Measurements from ENCODE around the gene DGKI. TPM values are rescaled to one million over a fixed set of nuclear protein-coding genes. Genes with fewer than 3 reads are reported as not detected.

Gene DGKI
- total and polyA plus RNA-seq, 4 donors = 0.01 to 0.37 (median 0.31) TPM

DNA sequence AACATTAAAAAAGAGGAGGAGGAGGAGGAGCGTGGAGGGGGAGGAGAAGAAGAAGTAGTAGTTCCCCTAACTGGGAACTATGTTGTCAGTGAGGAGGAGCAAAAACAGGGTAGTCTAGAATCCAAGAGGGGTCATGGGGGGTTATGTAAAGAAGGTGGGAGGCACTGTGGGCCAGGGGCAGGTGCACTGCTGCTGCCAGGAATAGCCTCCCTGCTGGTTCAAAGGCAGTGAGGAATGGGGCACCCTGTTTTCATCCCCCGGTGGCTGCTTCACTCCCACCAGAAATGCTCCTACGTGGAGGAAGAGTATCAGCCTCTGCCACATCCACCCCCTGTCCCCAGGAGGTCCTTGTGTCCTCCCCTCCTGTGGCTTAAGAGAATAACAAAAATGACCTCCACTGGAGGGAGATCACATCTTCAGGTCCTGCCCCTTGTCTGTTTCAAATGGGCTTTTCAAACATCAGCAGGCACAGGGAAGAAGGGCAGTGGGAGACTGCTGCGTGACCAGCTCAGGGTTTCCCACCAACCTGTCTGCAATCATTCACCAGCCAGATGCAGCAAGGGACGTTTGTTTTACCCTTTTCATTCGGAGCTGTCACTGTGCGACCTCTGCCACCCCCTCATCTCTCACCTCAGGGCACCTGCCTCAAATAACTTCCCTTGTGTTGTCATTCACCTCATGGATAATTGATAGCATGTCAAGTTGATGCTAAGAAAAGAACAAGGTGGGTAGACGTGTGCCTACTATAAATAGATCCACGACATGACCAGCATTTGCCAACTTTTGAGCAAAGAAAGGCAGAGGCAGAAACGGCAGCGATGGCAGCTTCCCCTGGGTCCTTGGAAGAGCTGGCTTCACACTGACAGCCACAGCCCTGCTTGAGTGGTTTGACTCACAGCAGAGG lies 92.6 kb downstream of the DGKI start:
- no peaks in the 10 kb centered on the region for H3K36me3 ChIP-seq (ENCODE audit: control insufficient read depth in 4 of 4, insufficient read depth in 3 of 4, low read depth in 1 of 4, low read length in 3 of 4)
- no peak for DNase-seq (ENCODE audit: low spot score)
- H3K4me1 ChIP-seq (ENCODE audit: control insufficient read depth in 4 of 4, insufficient read depth in 4 of 4, low read length in 3 of 4) = no peaks in the 10 kb centered on the region
- 21% methylated on average over 11 of the region's 11 CpGs for WGBS
- TF ChIP-seq, protein P1, sequence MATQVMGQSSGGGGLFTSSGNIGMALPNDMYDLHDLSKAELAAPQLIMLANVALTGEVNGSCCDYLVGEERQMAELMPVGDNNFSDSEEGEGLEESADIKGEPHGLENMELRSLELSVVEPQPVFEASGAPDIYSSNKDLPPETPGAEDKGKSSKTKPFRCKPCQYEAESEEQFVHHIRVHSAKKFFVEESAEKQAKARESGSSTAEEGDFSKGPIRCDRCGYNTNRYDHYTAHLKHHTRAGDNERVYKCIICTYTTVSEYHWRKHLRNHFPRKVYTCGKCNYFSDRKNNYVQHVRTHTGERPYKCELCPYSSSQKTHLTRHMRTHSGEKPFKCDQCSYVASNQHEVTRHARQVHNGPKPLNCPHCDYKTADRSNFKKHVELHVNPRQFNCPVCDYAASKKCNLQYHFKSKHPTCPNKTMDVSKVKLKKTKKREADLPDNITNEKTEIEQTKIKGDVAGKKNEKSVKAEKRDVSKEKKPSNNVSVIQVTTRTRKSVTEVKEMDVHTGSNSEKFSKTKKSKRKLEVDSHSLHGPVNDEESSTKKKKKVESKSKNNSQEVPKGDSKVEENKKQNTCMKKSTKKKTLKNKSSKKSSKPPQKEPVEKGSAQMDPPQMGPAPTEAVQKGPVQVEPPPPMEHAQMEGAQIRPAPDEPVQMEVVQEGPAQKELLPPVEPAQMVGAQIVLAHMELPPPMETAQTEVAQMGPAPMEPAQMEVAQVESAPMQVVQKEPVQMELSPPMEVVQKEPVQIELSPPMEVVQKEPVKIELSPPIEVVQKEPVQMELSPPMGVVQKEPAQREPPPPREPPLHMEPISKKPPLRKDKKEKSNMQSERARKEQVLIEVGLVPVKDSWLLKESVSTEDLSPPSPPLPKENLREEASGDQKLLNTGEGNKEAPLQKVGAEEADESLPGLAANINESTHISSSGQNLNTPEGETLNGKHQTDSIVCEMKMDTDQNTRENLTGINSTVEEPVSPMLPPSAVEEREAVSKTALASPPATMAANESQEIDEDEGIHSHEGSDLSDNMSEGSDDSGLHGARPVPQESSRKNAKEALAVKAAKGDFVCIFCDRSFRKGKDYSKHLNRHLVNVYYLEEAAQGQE (IDR thresholded peaks at IDR 0.05) = no peak
- TF ChIP-seq RXRA (IDR thresholded peaks at IDR 0.05) (no peak), HNF4A (conservative IDR thresholded peaks at IDR 0.05) (no peak), FOXA2 (IDR thresholded peaks at IDR 0.05) (no peak), NR2F2 (IDR thresholded peaks at IDR 0.05) (no peak), YY1 (IDR thresholded peaks at IDR 0.05) (no peak), HNF4G (IDR thresholded peaks at IDR 0.05) (no peak), GABPA (IDR thresholded peaks at IDR 0.05 in 1 of 2, conservative IDR thresholded peaks at IDR 0.05 in 1 of 2) (no peak)
- TF ChIP-seq, protein P2, sequence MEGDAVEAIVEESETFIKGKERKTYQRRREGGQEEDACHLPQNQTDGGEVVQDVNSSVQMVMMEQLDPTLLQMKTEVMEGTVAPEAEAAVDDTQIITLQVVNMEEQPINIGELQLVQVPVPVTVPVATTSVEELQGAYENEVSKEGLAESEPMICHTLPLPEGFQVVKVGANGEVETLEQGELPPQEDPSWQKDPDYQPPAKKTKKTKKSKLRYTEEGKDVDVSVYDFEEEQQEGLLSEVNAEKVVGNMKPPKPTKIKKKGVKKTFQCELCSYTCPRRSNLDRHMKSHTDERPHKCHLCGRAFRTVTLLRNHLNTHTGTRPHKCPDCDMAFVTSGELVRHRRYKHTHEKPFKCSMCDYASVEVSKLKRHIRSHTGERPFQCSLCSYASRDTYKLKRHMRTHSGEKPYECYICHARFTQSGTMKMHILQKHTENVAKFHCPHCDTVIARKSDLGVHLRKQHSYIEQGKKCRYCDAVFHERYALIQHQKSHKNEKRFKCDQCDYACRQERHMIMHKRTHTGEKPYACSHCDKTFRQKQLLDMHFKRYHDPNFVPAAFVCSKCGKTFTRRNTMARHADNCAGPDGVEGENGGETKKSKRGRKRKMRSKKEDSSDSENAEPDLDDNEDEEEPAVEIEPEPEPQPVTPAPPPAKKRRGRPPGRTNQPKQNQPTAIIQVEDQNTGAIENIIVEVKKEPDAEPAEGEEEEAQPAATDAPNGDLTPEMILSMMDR (IDR thresholded peaks at IDR 0.05; ENCODE audit: low read depth, low read length, missing input control) = no peak
- TF ChIP-seq, protein P3, sequence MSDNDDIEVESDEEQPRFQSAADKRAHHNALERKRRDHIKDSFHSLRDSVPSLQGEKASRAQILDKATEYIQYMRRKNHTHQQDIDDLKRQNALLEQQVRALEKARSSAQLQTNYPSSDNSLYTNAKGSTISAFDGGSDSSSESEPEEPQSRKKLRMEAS (IDR thresholded peaks at IDR 0.05) = no peak
- H3K9me3 ChIP-seq (ENCODE audit: control insufficient read depth in 4 of 4, low read length in 3 of 4) = no peaks in the 10 kb centered on the region
- no peak overlapping the region for H3K4me3 ChIP-seq (ENCODE audit: low read depth in 1 of 3, low read length in 3 of 3)
- H3K27ac ChIP-seq (ENCODE audit: low read depth in 1 of 2, low read length in 2 of 2) = no peak overlapping the region
- H3K9ac ChIP-seq (ENCODE audit: low read depth in 1 of 2, low read length in 2 of 2) = no peak overlapping the region
- no peaks in the 10 kb centered on the region for H3K27me3 ChIP-seq (ENCODE audit: control insufficient read depth in 4 of 4, insufficient read depth in 4 of 4, low read length in 3 of 4)

DNA sequence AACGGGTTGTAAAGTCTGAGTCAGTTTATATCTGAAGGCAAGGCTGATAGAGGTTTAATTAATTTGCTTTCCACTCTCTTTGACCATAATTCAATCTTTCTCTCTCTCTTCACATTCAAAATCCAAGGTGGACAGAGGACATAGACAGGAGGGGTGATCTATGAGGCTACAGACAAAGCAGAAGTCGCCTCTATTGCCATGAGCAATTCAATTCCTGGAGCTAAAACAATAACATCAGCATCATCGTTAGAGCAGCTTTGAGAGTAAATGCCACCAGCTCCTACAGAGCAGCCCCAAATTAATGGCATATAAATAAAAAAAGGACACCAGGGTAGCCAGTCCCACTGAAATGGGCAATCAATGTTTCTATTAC lies 93.2 kb downstream of the DGKI start:
- TF ChIP-seq RAD21 (IDR thresholded peaks at IDR 0.05) (no peak), JUND (IDR thresholded peaks at IDR 0.05) (no peak)
- WGBS = 71% methylated on average over 3 of the region's 3 CpGs
- no peaks in the 10 kb centered on the region for H3K36me3 ChIP-seq (ENCODE audit: control insufficient read depth in 4 of 4, insufficient read depth in 3 of 4, low read depth in 1 of 4, low read length in 3 of 4)
- no peaks in the 10 kb centered on the region for H3K4me1 ChIP-seq (ENCODE audit: control insufficient read depth in 4 of 4, insufficient read depth in 4 of 4, low read length in 3 of 4)
- no peaks in the 10 kb centered on the region for H3K9me3 ChIP-seq (ENCODE audit: control insufficient read depth in 4 of 4, low read length in 3 of 4)
- H3K27me3 ChIP-seq (ENCODE audit: control insufficient read depth in 4 of 4, insufficient read depth in 4 of 4, low read length in 3 of 4) = no peaks in the 10 kb centered on the region
- no peak for DNase-seq (ENCODE audit: low spot score)
- no peak overlapping the region for H3K4me3 ChIP-seq (ENCODE audit: low read depth in 1 of 3, low read length in 3 of 3)
- no peak overlapping the region for H3K9ac ChIP-seq (ENCODE audit: low read depth in 1 of 2, low read length in 2 of 2)
- no peak overlapping the region for H3K27ac ChIP-seq (ENCODE audit: low read depth in 1 of 2, low read length in 2 of 2)
